HL-60 (cell line): ENCODE results near the gene ZNF319.

Source experiments
- CTCF ChIP-seq: IDR thresholded peaks from one replicate; pipeline ENCODE4 v1.5.1; 2011; ENCODE audit warnings: low read length, control low read depth, inconsistent platforms; ENCODE audit not compliant: insufficient read depth
- POLR2AphosphoS5 ChIP-seq: IDR thresholded peaks from 2 replicates; pipeline ENCODE4 v1.6.1; 2012; ENCODE audit warnings: low read depth
- REST ChIP-seq: IDR thresholded peaks from 2 replicates; pipeline ENCODE4 v1.6.1; 2012; ENCODE audit warnings: low read depth; ENCODE audit not compliant: insufficient replicate concordance

GRCh38 chr16:58026705-58027160 lies 26.3 kb upstream of the ZNF319 start:
- no peak for TF ChIP-seq CTCF
- TF ChIP-seq REST, result no peak
- TF ChIP-seq POLR2AphosphoS5, result no peak
